Measurements from ENCODE around the gene GPBAR1.

The GPBAR1 gene

DNA sequence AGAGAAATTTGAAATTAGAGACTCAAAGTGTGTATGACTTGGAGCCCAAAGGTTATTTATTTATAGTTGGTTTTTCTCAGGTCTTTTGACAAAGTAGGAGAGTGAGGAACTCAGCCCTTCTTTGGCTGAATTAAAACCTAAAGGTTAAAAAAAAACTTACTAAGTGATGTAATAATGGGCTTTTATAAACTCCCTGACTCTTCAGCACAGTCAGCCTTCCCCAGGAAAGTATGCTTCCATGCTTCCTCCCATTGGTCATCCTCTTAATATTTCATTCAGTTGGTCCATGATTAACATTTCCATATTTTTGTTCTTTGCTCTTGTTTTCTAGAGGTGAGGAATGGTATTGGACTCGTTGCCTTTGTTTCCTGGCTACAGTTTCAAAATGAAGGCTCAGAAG lies 36.6 kb upstream of the GPBAR1 start:
- Histone ChIP-seq H3K27ac (ENCODE audit: low read depth, low read length) (no peak overlapping the region), H3K9me3 (ENCODE audit: insufficient read depth, low read length) (no peaks in the 10 kb centered on the region), H3K9me2 (replicated peaks; ENCODE audit: insufficient read depth, low read length) (no peaks in the 10 kb centered on the region), H4K20me1 (ENCODE audit: low read depth, low read length) (peaks cover 56% of the 10 kb centered on the region), H3K4me2 (ENCODE audit: low read depth, low read length, poor library complexity, severe bottlenecking) (no peak overlapping the region), H3K9ac (ENCODE audit: low read length) (no peak overlapping the region), H3K27me3 (ENCODE audit: low read length) (no peaks in the 10 kb centered on the region), H3K79me2 (ENCODE audit: insufficient read depth, low read length) (peaks cover 82% of the 10 kb centered on the region), H3K4me3 (ENCODE audit: insufficient read depth, low read length, poor library complexity, severe bottlenecking) (no peak overlapping the region), H2AFZ (ENCODE audit: low read depth, low read length, severe bottlenecking) (no peak overlapping the region), H3K36me3 (ENCODE audit: low read length) (peaks cover 51% of the 10 kb centered on the region; the same call in 1 of the 2 replicates), H3F3A (ENCODE audit: insufficient read depth) (peaks cover 11% of the 10 kb centered on the region; the same call in 1 of the 2 replicates)
- TF ChIP-seq EZH2phosphoT487 (conservative IDR thresholded peaks at IDR 0.05; ENCODE audit: low read length) = no peak
- TF ChIP-seq, protein P1, sequence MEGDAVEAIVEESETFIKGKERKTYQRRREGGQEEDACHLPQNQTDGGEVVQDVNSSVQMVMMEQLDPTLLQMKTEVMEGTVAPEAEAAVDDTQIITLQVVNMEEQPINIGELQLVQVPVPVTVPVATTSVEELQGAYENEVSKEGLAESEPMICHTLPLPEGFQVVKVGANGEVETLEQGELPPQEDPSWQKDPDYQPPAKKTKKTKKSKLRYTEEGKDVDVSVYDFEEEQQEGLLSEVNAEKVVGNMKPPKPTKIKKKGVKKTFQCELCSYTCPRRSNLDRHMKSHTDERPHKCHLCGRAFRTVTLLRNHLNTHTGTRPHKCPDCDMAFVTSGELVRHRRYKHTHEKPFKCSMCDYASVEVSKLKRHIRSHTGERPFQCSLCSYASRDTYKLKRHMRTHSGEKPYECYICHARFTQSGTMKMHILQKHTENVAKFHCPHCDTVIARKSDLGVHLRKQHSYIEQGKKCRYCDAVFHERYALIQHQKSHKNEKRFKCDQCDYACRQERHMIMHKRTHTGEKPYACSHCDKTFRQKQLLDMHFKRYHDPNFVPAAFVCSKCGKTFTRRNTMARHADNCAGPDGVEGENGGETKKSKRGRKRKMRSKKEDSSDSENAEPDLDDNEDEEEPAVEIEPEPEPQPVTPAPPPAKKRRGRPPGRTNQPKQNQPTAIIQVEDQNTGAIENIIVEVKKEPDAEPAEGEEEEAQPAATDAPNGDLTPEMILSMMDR (IDR thresholded peaks at IDR 0.05; ENCODE audit: insufficient read depth, low read length, poor library complexity, severe bottlenecking) = no peak

DNA sequence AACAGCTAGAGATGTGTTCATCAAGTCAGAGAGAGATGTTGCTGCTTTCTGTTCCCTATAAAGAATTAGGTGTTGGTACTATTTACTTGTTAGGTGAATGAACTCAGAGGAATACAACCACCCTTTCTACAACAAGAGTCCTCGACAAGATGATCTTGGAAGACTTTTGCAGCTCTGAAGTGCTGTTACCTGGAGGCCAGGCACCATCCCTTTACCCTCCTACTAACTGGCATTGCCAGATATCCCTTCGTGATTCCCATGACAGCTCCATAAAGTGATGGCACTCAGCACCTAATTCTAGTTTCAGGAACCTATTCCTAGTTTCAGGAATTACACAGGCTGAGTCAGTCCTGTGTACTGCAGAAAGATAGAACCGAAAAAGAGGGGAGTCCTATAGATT lies 33.9 kb upstream of the GPBAR1 start:
- no peak overlapping the region for H3K4me2 ChIP-seq (ENCODE audit: low read depth, low read length, poor library complexity, severe bottlenecking)
- H3K9me2 ChIP-seq (replicated peaks; ENCODE audit: insufficient read depth, low read length) = no peaks in the 10 kb centered on the region
- H3K27ac ChIP-seq (ENCODE audit: low read depth, low read length) = no peak overlapping the region
- H2AFZ ChIP-seq (ENCODE audit: low read depth, low read length, severe bottlenecking) = no peak overlapping the region
- H3K36me3 ChIP-seq (ENCODE audit: low read length) = peaks cover 60% of the 10 kb centered on the region
- peaks cover 80% of the 10 kb centered on the region for H3K79me2 ChIP-seq (ENCODE audit: insufficient read depth, low read length)
- H4K20me1 ChIP-seq (ENCODE audit: low read depth, low read length) = peaks cover 45% of the 10 kb centered on the region
- no peaks in the 10 kb centered on the region for H3K9me3 ChIP-seq (ENCODE audit: insufficient read depth, low read length)
- no peak overlapping the region for H3K9ac ChIP-seq (ENCODE audit: low read length)
- H3F3A ChIP-seq (ENCODE audit: insufficient read depth) = peaks cover 17% of the 10 kb centered on the region; the same call in 1 of the 2 replicates
- H3K4me3 ChIP-seq (ENCODE audit: insufficient read depth, low read length, poor library complexity, severe bottlenecking) = no peak overlapping the region
- no peaks in the 10 kb centered on the region for H3K27me3 ChIP-seq (ENCODE audit: low read length)
- TF ChIP-seq, protein P1 (IDR thresholded peaks at IDR 0.05; ENCODE audit: insufficient read depth, low read length, poor library complexity, severe bottlenecking) = no peak
- no peak for TF ChIP-seq EZH2phosphoT487 (conservative IDR thresholded peaks at IDR 0.05; ENCODE audit: low read length)

DNA sequence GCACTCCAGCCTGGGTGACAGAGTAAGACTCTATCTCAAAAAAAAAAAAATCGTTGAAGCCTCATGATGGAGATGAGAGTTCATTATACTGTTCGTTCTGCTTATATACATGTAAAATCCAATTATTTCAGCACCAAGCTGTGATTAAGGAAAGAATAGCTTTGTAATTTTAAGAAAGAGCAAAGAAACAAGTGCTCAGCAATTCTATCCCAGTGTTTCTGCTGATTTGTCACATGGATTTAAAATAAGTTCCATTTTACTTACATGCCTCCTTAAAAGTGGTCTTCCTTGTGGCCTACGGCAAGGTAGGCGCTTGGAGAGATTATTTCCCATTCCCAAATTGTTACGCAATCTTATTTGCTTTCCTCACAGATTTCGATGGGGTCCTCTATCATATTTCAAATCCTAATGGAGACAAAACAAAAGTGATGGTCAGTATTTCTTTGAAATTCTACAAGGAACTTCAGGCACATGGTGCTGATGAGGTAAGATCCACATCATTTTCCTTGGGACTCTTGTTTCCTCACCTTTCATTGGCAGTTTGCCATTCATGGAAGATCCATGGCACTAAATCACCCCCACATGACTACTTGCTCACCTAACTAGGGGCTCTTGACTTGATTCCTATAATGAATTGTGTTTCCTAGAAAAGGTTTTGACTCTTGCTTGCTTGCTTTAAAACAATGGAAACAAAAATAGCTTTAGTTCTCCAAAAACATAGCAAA lies 32.3 kb upstream of the GPBAR1 start:
- H3F3A ChIP-seq (ENCODE audit: insufficient read depth) = peaks cover 17% of the 10 kb centered on the region; the same call in 1 of the 2 replicates
- H2AFZ ChIP-seq (ENCODE audit: low read depth, low read length, severe bottlenecking) = no peak overlapping the region
- peak overlapping the region; percentile 68 for H3K27ac ChIP-seq (ENCODE audit: low read depth, low read length)
- H3K9ac ChIP-seq (ENCODE audit: low read length) = no peak overlapping the region
- H3K79me2 ChIP-seq (ENCODE audit: insufficient read depth, low read length) = peaks cover 64% of the 10 kb centered on the region
- no peak for TF ChIP-seq EZH2phosphoT487 (conservative IDR thresholded peaks at IDR 0.05; ENCODE audit: low read length)
- TF ChIP-seq, protein P1 (IDR thresholded peaks at IDR 0.05; ENCODE audit: insufficient read depth, low read length, poor library complexity, severe bottlenecking) = no peak
- H3K36me3 ChIP-seq (ENCODE audit: low read length) = peaks cover 65% of the 10 kb centered on the region
- no peaks in the 10 kb centered on the region for H3K9me2 ChIP-seq (replicated peaks; ENCODE audit: insufficient read depth, low read length)
- H3K27me3 ChIP-seq (ENCODE audit: low read length) = no peaks in the 10 kb centered on the region
- no peaks in the 10 kb centered on the region for H3K9me3 ChIP-seq (ENCODE audit: insufficient read depth, low read length)
- peak overlapping the region; percentile 6 for H3K4me2 ChIP-seq (ENCODE audit: low read depth, low read length, poor library complexity, severe bottlenecking)
- peaks cover 33% of the 10 kb centered on the region for H4K20me1 ChIP-seq (ENCODE audit: low read depth, low read length)
- no peak overlapping the region for H3K4me3 ChIP-seq (ENCODE audit: insufficient read depth, low read length, poor library complexity, severe bottlenecking)

Measured in SU-DHL-6 (cell line).